ENCODE data around the gene AUTS2.
"Not testable (repeated sequence)": the region's sequence is repeated elsewhere in the genome, so short reads cannot be mapped to it uniquely, and the experiment has no call there.

Gene AUTS2

DNA sequence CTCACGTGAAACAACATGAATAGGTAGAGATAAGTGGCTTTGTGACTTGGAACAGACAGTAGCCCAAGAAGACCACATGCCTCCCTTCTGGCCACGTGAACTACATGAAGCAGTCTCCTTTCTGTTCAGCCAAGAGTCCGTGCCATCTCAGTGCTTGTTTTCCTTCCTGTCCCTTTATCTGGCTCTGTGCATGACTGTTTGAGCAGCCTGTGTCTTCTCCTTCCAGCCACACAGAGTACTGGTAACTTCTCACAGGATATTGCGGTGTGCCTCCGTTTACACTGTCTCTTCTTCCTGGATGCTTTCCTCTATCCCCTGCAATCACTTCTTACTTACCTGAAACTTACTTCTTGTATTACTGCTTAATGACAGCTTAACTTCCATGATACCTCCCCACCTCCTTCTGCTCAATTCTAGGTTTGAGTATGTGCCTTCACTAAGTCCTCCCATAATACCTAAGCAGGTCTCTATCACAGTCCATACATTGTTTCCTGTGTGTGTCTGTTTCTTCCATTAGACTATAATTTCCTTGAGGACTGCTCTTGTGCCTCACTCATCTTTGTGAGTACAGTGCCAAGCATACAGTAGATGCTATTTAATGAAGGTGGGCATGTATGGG, 748.7 kb downstream of the AUTS2 start:
- no peak for DNase-seq (ENCODE audit: low read depth in 2 of 2)

DNA sequence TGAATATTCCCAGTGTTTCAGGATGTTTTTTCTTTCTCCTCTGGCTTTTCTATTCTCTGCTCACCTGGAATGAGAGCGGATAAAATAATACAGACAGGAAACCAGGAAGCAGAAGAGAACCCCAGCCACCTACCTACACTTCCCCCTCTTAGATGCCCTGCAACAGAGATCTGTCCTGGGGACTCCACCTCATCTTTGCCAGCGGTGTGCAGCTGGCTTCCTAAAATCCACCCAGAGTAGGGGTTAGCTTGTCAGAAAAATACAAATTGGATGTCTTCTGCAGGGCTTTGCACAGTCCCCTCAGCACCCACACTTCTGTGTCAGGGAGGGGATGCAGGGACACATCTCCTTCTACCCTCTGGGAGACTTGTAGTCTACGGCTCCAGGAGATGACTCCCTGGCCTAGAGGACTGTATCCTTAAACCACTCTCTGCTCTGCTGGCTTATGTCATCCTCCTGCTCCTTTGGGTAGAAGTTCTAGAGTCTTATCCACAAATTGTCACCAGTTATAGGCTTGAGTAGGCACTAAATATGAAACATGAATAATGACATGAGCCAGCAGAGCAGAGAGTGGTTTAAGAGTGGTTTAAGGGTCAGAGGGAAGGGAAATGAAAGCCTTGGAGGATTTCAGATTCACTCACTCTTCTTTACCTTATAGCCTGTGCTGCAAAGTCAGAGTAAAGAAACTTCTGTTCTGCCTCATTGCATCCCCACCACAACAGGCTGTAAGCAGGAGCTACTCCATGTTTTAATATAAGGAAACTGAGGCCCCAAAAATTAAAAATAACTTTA, 749.4 kb downstream of the AUTS2 start:
- DNase-seq (ENCODE audit: low read depth in 2 of 2) = no peak

DNA sequence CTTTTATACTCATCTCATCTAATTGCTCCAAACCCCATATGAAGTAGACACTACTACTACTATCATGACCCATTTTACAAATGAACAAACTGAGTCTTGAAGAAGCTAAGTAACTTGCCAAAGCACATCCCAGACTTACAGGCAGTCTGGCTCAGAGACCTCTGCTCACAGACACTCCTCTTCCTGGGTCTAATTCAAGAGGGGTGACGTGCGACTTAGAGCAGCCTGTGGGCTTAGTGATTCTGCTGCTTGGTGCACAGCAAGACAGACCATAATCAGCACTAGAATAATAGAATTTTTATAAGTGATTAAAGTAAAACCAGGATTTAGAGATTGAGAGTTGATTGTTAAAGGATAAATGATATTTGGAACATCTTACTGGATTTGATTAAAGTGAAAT, 750.8 kb downstream of the AUTS2 start:
- no peak for DNase-seq (ENCODE audit: low read depth in 2 of 2)

DNA sequence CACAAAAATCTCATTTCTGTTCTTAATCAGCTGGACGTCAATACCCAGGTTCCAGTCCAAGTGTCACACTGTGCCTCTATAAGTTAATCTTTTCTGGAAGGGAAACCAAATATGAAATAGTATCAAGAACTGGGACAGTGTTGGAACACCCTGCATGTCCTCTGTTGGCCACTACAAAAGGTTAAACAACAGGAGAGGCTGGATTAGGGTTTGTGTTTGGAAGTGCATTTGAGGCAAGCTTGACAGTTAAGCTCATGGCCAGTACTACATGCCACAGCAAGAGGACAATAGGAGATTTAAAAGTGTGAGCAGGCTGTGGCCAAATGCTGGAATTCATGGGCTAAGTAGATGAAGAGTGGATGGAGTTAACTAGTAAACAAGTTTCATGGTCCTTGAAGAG, 751.5 kb downstream of the AUTS2 start:
- no peak for DNase-seq (ENCODE audit: low read depth in 2 of 2)

DNA sequence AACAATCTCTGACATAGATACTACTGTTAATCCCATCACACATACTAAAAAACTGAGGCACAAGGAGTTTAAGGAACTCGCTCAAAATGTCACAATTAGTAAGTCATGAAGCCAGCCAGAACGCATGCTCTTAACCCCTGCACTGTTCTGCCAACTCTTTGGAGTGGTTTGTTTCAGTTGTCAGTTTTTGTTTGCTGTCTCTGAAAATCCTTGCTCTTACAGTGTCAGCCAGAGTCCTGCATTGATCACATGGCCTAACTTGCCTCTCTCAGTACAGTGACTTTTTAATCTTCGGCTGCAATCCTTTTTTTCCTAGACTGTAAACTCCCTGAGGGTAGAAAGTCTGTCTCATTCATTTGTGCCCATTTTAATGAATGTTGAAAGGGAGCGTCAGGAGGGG, 753.8 kb downstream of the AUTS2 start:
- DNase-seq (ENCODE audit: low read depth in 2 of 2) = no peak

DNA sequence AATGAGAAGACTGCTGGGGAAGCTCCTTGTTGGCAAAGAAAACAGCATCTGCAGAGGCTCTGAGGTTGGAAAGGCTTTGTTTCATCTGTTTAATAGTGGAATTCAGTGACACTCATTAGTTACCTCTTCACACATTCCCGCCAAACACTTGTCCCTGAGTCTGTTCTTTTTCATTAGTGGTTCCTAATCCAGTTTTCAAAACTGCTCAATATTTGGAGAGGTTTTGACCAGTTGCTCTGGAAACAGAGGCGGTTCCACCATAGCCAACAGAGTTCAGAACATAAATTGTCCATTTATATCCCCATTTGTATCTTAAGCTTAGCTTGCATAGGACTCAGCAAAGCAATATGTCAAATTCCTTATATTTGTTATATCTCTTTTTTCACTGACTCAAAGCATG, 754.6 kb downstream of the AUTS2 start:
- DNase-seq (ENCODE audit: low read depth in 2 of 2) = no peak

DNA sequence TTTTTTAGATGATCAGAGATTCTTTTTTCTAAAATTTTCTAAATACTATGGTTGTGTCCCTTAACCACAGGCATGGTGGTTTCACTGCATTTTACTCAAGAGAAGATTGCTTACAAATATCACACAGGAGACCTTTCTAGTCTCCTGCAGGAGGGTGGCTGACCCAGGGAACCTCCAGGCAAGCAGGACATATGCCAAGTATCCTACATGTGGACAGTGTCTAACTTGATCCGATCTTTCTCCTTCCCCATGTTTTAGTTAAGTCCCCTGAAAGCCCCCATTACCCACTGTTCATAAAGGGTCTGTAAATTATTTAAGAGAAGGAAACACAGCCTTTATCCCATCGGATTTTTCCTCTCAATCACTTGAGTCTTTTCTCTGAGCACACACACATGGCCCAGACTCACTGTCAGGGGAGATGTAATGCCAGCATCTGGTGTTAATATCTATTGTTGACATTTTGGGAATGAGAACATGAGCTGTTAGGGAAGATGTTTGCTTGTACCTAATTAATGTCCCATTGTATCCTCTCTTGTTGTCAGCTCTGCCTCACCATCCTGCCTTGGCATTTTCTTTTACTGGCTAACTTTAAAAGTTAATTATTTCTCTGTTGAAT, 755.2 kb downstream of the AUTS2 start:
- no peak for DNase-seq (ENCODE audit: low read depth in 2 of 2)

DNA sequence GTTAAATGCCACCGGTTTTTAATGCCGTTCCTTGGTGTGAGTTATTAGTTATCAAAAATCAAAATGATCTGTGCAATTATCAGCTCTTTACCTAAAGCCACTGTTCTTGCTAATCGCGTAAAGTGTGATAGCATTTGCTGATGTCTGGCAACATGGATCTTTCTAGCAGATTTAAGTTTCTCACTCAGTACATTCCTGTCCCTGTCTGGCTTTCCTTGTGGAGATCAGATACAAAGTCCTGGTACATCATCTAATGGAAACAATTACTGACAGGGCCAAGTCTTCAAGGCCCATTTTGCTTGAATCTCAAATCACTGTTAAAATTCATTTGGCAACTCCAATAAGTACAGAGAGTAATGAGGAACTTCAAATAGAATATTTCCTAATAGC, 755.7 kb downstream of the AUTS2 start:
- no peak for DNase-seq (ENCODE audit: low read depth in 2 of 2)

DNA sequence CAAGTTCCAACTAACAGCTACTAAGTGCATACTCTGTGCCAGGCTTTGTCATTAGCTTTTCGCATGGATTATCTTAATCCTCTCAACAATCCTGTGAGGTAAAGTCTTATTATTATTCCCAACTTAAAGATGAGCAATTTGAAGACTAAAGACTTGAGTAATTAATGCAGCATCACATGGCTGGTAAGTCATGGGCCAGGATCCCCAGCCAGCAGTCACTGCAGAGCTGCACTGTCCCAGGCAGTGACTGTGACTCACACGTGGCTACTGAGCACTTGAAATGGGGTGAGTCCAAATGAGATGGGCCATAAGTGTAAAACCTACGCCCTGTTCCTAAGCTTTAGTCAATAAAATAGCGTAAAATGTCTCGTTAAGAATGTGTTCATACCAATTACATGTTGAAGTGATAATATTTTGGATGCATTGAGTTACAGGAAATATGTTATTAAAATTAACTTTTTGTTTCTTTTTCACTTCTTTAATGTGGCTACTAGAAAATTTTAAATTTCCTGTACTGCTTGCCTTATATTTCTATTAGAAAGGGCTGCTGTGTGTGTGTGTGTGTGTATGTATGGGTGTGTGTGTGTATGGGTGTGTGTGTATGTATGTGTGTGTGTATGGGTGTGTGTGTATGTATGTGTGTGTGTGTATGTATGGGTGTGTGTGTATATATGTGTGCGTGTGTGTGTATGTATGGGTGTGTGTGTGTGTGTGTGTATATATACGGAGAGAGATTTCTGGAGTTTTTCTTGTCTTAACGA, 756.3 kb downstream of the AUTS2 start:
- DNase-seq (ENCODE audit: low read depth in 2 of 2) = no peak

DNA sequence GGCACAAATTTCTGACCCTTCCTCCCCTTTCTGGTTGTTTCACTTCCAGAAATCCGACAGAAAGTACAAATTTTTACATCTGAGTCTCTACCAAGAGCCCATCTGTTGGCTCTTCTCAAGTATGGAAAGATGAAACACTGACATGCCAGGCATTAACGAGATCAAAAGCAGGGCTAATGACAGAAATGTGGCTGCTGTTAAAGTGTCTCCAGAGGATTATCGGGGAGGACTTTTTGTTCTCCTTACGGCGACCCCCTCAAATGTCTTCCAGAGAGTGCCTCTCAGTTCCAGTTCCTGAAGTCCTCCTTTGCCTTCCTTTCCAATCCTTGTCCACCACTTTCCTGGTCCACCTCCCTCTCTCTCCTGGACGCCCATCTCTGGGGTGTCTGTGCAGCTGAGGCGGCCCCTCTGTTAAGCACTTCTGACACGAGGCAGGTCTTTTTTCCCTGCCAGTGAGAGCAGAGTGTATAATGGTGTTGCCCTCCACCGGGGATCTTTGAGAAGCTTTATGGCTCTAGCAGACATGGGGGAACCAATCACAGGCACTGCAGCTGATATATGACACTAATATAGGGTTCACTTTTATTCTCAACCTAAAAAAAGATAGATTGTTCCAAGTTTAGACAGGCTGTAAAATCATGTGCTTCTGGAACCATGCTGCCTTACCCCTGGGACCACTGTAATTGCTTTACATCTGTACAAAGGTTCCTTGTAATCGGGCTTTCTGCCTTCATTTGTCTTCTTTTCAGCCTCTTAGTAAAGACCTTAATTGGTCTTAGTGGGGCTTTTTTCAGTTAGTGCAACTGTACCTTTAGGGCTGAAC, 757.1 kb downstream of the AUTS2 start:
- DNase-seq (ENCODE audit: low read depth in 2 of 2) = no peak

DNA sequence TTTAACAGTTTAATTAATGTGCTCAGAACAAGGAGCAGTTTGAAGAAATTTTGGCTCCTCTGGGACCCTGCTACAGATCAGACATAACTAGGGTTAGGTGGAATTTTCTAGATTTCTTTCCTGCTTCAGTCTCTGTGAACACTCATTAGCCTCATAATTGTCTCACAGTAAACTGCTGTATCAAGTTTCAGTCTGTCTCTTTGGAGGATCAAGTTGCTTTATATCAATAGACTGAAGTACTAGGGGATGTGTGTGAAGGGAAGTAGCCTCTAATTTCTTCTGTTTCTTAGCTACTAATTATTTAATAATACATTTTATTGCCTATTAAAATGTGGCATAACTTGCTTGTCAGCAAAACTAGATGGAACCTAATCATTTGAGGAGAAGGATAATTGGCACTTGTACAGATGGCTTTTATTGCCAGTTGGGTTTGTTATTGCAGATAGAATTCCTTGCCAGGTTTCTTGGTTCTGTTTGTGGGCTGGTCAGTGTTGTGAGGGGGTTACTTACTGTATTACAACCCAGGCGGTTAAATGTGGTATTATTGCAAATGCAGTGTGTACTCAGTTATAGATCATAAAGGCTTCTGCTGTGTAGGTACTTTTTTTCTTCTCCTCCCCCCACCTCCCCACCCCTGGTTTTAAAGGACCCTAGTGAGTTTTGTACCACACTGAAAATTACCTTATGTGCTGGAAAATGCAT, 758.0 kb downstream of the AUTS2 start:
- DNase-seq (ENCODE audit: low read depth in 2 of 2) = no peak

DNA sequence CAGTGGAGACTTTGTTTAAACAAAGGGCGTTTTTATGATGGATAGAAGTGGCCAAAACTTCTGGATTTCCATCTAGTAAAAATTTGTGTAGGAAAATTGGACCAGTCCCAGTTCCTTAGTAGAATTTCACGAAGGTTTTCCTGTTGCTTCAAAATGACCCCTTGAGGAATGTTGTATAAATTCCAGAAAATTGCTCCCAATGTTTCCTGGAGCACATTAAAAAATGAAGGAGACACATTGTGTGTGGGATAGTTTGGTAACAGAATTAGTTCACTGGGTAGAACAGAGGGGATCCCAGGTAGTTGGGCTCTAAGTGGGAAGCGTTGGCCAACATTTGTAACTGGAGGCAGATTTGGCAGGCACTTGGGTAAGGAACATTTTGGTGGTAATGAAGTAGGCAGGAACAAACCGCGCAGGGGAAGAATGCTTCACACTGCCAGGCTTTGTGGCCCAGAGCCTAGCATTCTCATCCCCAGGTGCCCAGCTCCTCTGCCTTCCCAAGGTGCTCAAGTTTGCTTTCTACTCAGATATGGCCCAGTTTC, 758.6 kb downstream of the AUTS2 start:
- DNase-seq (ENCODE audit: low read depth in 2 of 2) = no peak

DNA sequence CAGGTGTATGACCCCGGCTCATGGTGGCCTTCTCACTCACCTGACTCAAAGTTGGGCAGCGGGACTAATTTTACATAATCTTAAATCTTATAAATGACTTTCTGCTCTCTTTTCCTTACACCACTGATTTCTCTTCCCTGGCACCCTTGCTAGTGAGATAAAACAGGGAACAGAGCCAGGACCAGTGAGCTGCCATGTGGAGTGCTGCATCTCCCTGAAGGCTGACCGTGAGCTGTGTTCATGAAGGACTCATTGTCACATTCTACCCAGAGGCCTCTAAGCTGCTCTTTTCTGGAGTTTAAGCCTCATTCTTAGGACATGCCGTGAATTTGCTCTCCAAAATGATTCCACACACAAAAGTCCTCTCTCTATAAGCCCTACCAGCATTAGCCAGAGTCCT, 762.3 kb downstream of the AUTS2 start:
- no peak for DNase-seq (ENCODE audit: low read depth in 2 of 2)

DNA sequence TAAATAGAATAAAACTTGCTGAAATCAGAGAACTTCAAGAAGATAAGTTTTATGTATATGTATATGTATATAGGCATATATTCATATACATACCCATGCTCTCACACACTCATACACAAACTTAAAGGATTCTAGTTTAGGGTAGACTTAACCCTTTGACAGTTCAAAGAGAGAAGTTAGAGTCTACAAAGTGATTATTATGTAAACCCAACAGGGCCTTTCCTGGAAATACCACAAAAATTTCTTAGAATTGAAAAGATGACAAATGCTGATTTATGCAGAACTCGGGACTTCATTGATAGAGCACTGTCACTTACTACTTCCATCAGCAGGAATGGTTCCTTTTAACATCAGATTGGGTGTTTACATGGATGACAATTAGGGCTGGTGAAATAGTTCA, 763.5 kb downstream of the AUTS2 start:
- DNase-seq (ENCODE audit: low read depth in 2 of 2) = no peak

DNA sequence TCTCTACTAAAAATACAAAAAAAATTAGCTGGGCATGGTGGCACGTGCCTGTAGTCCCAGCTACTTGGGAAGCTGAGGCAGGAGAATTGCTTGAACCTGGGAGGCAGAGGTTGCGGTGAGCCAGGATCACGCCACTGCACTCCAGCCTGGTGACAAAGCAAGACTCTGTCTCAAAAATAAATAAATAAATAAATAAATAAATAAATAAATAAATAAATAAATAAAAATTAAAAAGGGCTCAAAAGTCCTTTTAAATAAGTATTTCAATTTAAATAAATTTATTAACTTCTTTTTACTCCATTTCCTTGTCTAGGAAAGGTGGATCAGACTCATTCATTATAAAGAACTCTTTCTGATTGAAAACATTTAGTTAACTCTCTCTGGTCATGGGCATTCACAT, 766.1 kb downstream of the AUTS2 start:
- DNase-seq (ENCODE audit: low read depth in 2 of 2) = not testable (repeated sequence)

DNA sequence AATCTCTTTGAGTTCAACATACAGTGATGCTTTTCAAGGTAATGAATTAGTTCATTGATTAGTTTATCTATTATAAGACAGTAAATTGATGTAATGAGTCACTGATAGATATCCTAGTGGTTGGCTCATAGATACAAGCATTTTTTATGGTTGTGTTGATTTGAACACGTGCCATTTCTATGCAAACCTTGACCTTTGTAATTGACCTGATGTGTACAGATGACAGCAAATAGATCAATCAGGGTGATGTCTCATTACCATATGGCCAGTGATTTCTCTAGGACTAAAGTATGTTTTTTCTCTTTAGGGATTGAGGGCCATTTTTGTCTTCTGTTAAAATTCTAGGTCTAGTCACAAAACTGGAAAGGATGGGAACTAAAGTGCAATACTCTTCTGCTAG, 773.4 kb downstream of the AUTS2 start:
- no peak for DNase-seq (ENCODE audit: low read depth in 2 of 2)

DNA sequence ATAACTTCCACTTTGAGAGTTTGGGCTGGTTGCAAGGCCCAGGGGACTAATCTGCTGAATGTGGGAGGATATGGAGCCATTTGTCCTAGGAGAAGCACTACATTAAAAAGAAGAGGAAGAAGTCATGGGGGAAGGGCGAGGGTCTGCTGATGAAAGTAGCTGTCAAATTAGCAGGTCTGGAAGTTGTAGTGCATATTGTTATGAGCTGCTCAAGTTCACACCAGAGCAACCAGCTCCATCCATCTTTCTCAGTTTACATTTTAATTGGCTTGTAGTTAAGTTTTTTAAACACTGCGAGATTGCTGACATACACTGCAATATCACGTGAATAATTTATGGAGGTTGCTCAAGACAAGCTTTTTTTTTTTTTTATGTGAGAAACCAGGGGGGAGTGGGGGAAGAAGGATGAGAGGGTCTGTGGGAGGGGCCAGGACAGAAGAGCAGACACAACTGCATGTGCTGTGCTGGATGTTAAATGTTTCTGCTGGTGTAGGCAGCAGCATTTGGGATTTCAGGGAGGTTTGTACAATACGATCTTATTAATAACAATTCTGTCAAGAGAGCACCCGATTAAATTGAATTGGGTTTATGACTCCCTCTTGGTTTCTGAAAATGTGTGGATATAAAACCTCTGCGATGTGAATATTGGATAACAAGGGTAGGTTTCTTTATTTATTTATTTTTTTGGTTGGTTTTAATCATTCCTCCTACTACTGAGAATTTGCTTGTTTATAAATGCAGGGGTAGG, 774.7 kb downstream of the AUTS2 start:
- DNase-seq (ENCODE audit: low read depth in 2 of 2) = no peak

DNA sequence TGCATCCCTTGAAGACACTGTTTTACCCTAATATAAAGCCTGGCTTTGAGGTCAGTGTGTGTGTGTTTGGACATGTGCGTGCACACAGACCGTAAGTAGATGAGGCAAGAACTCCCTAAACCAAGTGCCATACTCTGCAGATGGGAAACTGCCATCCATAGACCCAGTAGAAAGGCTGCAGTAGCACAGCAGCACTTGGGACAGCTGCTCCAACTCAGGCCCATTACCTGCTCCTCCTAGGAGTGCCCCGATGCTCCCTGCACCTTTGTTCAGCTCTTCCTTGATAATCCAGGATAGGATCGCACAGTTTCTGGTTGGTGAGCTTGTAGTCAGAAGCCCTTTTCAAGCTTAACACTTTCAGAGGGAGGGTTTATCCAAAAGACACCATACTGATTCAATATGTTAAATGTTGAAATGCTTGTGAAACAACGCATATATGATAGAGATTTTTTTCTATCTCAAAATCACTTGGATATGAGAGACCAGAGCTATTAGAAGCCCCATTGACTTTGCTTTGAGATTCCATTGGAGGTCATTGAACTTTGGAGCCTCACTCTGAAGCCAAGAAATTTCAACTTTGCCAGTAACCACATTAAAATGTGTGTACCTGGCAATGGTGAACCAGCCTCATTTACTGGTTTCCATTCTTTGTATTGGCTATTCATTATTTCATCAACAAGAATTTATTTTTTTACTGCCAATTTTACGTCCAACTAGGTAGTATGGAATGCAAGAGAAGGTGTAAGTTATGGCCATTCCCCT, 776.7 kb downstream of the AUTS2 start:
- DNase-seq (ENCODE audit: low read depth in 2 of 2) = no peak

DNA sequence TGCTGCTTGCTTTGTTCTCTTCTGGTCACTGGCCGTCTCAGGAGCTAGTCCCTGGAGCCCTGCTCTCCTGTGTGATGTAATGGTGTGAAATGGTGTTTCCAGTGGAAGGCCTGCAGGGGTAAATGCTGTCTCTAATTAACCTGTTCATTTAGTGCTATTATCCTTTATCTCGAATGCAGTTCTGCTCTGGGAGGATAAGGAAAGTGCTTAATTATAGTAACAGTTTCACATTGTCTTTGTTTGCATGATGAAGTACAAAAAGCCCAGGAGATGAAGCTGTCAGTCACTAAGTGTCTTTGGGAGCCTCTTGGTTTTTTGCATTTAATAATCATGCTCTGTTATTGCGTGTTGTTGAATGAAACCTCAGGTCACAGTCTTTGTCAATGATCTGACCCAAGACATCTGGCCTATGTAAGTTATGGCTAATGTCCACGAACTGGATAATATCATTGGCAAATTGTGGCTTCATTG, 778.3 kb downstream of the AUTS2 start:
- no peak for DNase-seq (ENCODE audit: low read depth in 2 of 2)
